Endothelial cell (in vitro differentiated cells): ENCODE data around the gene GSE1. TPM values are rescaled to one million over a fixed set of nuclear protein-coding genes. Genes with fewer than 3 reads are reported as not detected.

ENCODE experiments used
- DNase-seq: peaks from one replicate; pipeline ENCODE4 v3.0.0; 2021; ENCODE audit warnings: low spot score
- H3K27ac Mint-ChIP-seq: one replicate; pipeline ENCODE4 v1.8.0; 2021; ENCODE audit warnings: mixed read lengths, inconsistent platforms; ENCODE audit not compliant: unreplicated experiment
- H3K27me3 Mint-ChIP-seq: one replicate; pipeline ENCODE4 v1.8.0; 2021; ENCODE audit warnings: mild to moderate bottlenecking, moderate library complexity, mixed read lengths, inconsistent platforms; ENCODE audit not compliant: unreplicated experiment
- H3K36me3 Mint-ChIP-seq: one replicate; pipeline ENCODE4 v1.8.0; 2021; ENCODE audit warnings: mild to moderate bottlenecking, low read depth, mixed read lengths, inconsistent platforms; ENCODE audit not compliant: unreplicated experiment
- H3K4me1 Mint-ChIP-seq: one replicate; pipeline ENCODE4 v1.8.0; 2021; ENCODE audit warnings: mild to moderate bottlenecking, mixed read lengths, inconsistent platforms; ENCODE audit not compliant: unreplicated experiment
- H3K4me3 Mint-ChIP-seq: one replicate; pipeline ENCODE4 v1.8.0; 2021; ENCODE audit warnings: mild to moderate bottlenecking, mixed read lengths, inconsistent platforms; ENCODE audit not compliant: unreplicated experiment
- H3K9me3 Mint-ChIP-seq: one replicate; pipeline ENCODE4 v1.8.0; 2021; ENCODE audit warnings: mixed read lengths, inconsistent platforms; ENCODE audit not compliant: unreplicated experiment
- CTCF ChIP-seq: fragments of 200-600 bp; sonication (generic); IDR thresholded peaks from one replicate; pipeline ENCODE4 v1.5.0; 2021; ENCODE audit warnings: antibody characterized with exemption; ENCODE audit not compliant: unreplicated experiment
- total RNA-seq: library from RNA; stranded (reverse); fragmentation: NEBNext Ultra II Directional; extraction: Animal tissue kit (Norgen Biotek cat#: 25700); gene quantifications from one replicate; pipeline ENCODE4 v1.2.1, GENCODE V29; 2021; ENCODE audit not compliant: unreplicated experiment

The GSE1 gene
- total RNA-seq, 1 donor from 2014 or later: 23.9 TPM

- Mint-ChIP-seq H3K36me3 (peaks cover 6% of the 10 kb centered on the region), H3K9me3 (no peaks in the 10 kb centered on the region)
- TF ChIP-seq CTCF: no peak
Observed at GRCh38 chr16:85708338-85708737, 95.2 kb downstream of the GSE1 start.

GRCh38 chr16:85709766-85710585, 96.9 kb downstream of the GSE1 start:
- Mint-ChIP-seq H3K27me3 (peaks cover 2% of the 10 kb centered on the region), H3K4me3 (no peak overlapping the region), H3K36me3 (peaks cover 6% of the 10 kb centered on the region), H3K27ac (no peak overlapping the region), H3K9me3 (no peaks in the 10 kb centered on the region), H3K4me1 (no peaks in the 10 kb centered on the region)
- DNase-seq: no peak
- no peak for TF ChIP-seq CTCF

More at GRCh38 chr16:85708338-85708737, 95.2 kb downstream of the GSE1 start:
- H3K4me3 Mint-ChIP-seq: no peak overlapping the region
- H3K27me3 Mint-ChIP-seq: peaks cover 2% of the 10 kb centered on the region
- H3K27ac Mint-ChIP-seq: no peak overlapping the region
- H3K4me1 Mint-ChIP-seq: no peaks in the 10 kb centered on the region
- DNase-seq: no peak

- Mint-ChIP-seq H3K36me3 (peaks cover 6% of the 10 kb centered on the region), H3K27me3 (no peaks in the 10 kb centered on the region), H3K4me3 (no peak overlapping the region), H3K4me1 (peaks cover 4% of the 10 kb centered on the region), H3K9me3 (no peaks in the 10 kb centered on the region), H3K27ac (no peak overlapping the region)
- TF ChIP-seq CTCF: no peak
- DNase-seq: no peak
Observed at GRCh38 chr16:85710732-85711131, 97.6 kb downstream of the GSE1 start.

GRCh38 chr16:85711982-85712587, 99.0 kb downstream of the GSE1 start:
- no peaks in the 10 kb centered on the region for H3K9me3 Mint-ChIP-seq
- DNase-seq: no peak
- peaks cover 6% of the 10 kb centered on the region for H3K36me3 Mint-ChIP-seq
- no peak overlapping the region for H3K4me3 Mint-ChIP-seq
- no peaks in the 10 kb centered on the region for H3K27me3 Mint-ChIP-seq
- H3K27ac Mint-ChIP-seq: no peak overlapping the region
- TF ChIP-seq CTCF: no peak
- H3K4me1 Mint-ChIP-seq: peaks cover 7% of the 10 kb centered on the region

- H3K4me1 Mint-ChIP-seq: peaks cover 7% of the 10 kb centered on the region
- peaks cover 6% of the 10 kb centered on the region for H3K36me3 Mint-ChIP-seq
- no peaks in the 10 kb centered on the region for H3K9me3 Mint-ChIP-seq
- H3K4me3 Mint-ChIP-seq: no peak overlapping the region
- DNase-seq: no peak
- no peak overlapping the region for H3K27ac Mint-ChIP-seq
- no peak for TF ChIP-seq CTCF
- H3K27me3 Mint-ChIP-seq: no peaks in the 10 kb centered on the region
Observed at GRCh38 chr16:85712801-85713200, 99.7 kb downstream of the GSE1 start.
